Tibial nerve (tissue), 4 donors: ENCODE results near the gene DBI. TPM values are rescaled to one million over a fixed set of nuclear protein-coding genes. Genes with fewer than 3 reads are reported as not detected.

Source experiments
- total RNA-seq, 4 donors: library from RNA; depleted of rRNA; stranded (reverse); fragments of >200 nt; gene quantifications; one replicate each; pipeline ENCODE4 v1.1.0, GENCODE V29; 2016

Gene DBI
- total RNA-seq, 4 donors from 2014 or later, result 73.7 to 135 (median 105) TPM

Other genes starting within 250 kb of the DBI start
- not detected for gene C1QL2, start 208.2 kb upstream of the DBI start, total RNA-seq
- gene STEAP3, start 143.1 kb upstream of the DBI start, total RNA-seq, result 10 to 100 TPM in 1 of 4 donors, 1 to 10 TPM in 3; 5.5 to 19.8 (median 8.1) TPM
- gene C2orf76, start 143 bp upstream of the DBI start, total RNA-seq, result 10 to 100 TPM in 2 of 4 donors, 1 to 10 TPM in 2; 1.4 to 14.2 (median 9.4) TPM
- 10 to 100 TPM in 2 of 4 donors, 1 to 10 TPM in 2; 3.7 to 15.3 (median 8.8) TPM for gene TMEM37, start 64.9 kb downstream of the DBI start, total RNA-seq
- gene SCTR, start 157.5 kb downstream of the DBI start, total RNA-seq, result not detected
- gene CFAP221, start 177.5 kb downstream of the DBI start, total RNA-seq, result 1 to 10 TPM in 1 of 4 donors, under 1 TPM in 2, not detected in 1; 0.30 to 1.7 (median 0.42) TPM